GM12878 (cell line): ENCODE results near the gene CTNNA3.

Experiments used
- FOXK2 ChIP-seq: fragments of 450-650 bp; IDR thresholded peaks from 2 replicates; pipeline ENCODE4 v1.6.1; 2017; ENCODE audit warnings: mild to moderate bottlenecking, moderate library complexity
- HDAC2 ChIP-seq: fragments of 200-600 bp; sonication (generic); IDR thresholded peaks from 2 replicates; pipeline ENCODE4 v1.6.1; 2017
- KDM1A ChIP-seq: fragments of 200-600 bp; sonication (generic); IDR thresholded peaks from 2 replicates; pipeline ENCODE4 v1.6.1; 2016; ENCODE audit warnings: borderline replicate concordance
- SIN3A ChIP-seq: IDR thresholded peaks from 2 replicates; pipeline ENCODE4 v1.6.1; 2012; ENCODE audit warnings: low read depth, low read length, improper control_type of control experiment
- TBL1XR1 ChIP-seq: IDR thresholded peaks from 2 replicates; pipeline ENCODE4 v1.6.1; 2012; ENCODE audit warnings: low read depth, low read length, improper control_type of control experiment

GRCh38 chr10:66927971-66928770 is 767.8 kb downstream of the CTNNA3 start:
- TF ChIP-seq TBL1XR1 (no peak), HDAC2 (no peak), FOXK2 (no peak), SIN3A (no peak), KDM1A (no peak)
